Measurements from ENCODE around the gene STRAP. TPM values are rescaled to one million over a fixed set of nuclear protein-coding genes. Genes with fewer than 3 reads are reported as not detected.

STRAP gene
- total and polyA plus RNA-seq, 2 donors from 2014 or later = 85.9 to 99.1 TPM

GRCh38 chr12:15837141-15837790 is 44.9 kb upstream of the STRAP start:
- FAIRE-seq (no peak), DNase-seq (no peak)
- Histone ChIP-seq H3K9ac (ENCODE audit: low read length in 3 of 3) (no peak overlapping the region), H3K36me3 (ENCODE audit: control insufficient read depth in 2 of 3, insufficient read depth in 3 of 3, low read length in 3 of 3) (no peaks in the 10 kb centered on the region), H3K4me1 (ENCODE audit: control insufficient read depth in 2 of 3, insufficient read depth in 2 of 3, low read depth in 1 of 3, low read length in 3 of 3) (peaks cover 0 to 2% (median 0%) of the 10 kb centered on the region in 3 donors), H3K4me3 (ENCODE audit: low read length in 3 of 3) (no peak overlapping the region), H3K27ac (ENCODE audit: low read depth in 2 of 2, low read length in 2 of 2) (no peak overlapping the region), H3K27me3 (ENCODE audit: control insufficient read depth, insufficient read depth, low read length) (no peaks in the 10 kb centered on the region), H3K9me3 (ENCODE audit: control insufficient read depth in 2 of 3, insufficient read depth in 1 of 3, low read length in 3 of 3) (no peaks in the 10 kb centered on the region)
- no peak for TF ChIP-seq CTCF (IDR thresholded peaks at IDR 0.05; ENCODE audit: borderline replicate concordance, extremely low read depth, insufficient read depth)
- intact Hi-C loops (cut with DNase I) = no loop called here

- no peak overlapping the region for H3K9ac ChIP-seq (ENCODE audit: low read length in 3 of 3)
These were observed 43.1 kb upstream of the STRAP start for GRCh38 chr12:15839041-15839440.

GRCh38 chr12:15839682-15840081 is 42.5 kb upstream of the STRAP start:
- TF ChIP-seq CTCF (IDR thresholded peaks at IDR 0.05; ENCODE audit: borderline replicate concordance, extremely low read depth, insufficient read depth) = no peak
- H3K27ac ChIP-seq (ENCODE audit: low read depth in 2 of 2, low read length in 2 of 2) = no peak overlapping the region
- intact Hi-C loops (cut with DNase I) = no loop called here
- peaks cover 0 to 2% (median 0%) of the 10 kb centered on the region in 3 donors for H3K4me1 ChIP-seq (ENCODE audit: control insufficient read depth in 2 of 3, insufficient read depth in 2 of 3, low read depth in 1 of 3, low read length in 3 of 3)
- no peaks in the 10 kb centered on the region for H3K36me3 ChIP-seq (ENCODE audit: control insufficient read depth in 2 of 3, insufficient read depth in 3 of 3, low read length in 3 of 3)
- H3K9ac ChIP-seq (ENCODE audit: low read length in 3 of 3) = no peak overlapping the region
- no peak overlapping the region for H3K4me3 ChIP-seq (ENCODE audit: low read length in 3 of 3)
- DNase-seq (no peak), FAIRE-seq (no peak)
- no peaks in the 10 kb centered on the region for H3K27me3 ChIP-seq (ENCODE audit: control insufficient read depth, insufficient read depth, low read length)
- no peaks in the 10 kb centered on the region for H3K9me3 ChIP-seq (ENCODE audit: control insufficient read depth in 2 of 3, insufficient read depth in 1 of 3, low read length in 3 of 3)

More at GRCh38 chr12:15839041-15839440, 43.1 kb upstream of the STRAP start:
- no peaks in the 10 kb centered on the region for H3K36me3 ChIP-seq (ENCODE audit: control insufficient read depth in 2 of 3, insufficient read depth in 3 of 3, low read length in 3 of 3)
- intact Hi-C loops (cut with DNase I) = no loop called here
- no peak for TF ChIP-seq CTCF (IDR thresholded peaks at IDR 0.05; ENCODE audit: borderline replicate concordance, extremely low read depth, insufficient read depth)
- no peaks in the 10 kb centered on the region for H3K27me3 ChIP-seq (ENCODE audit: control insufficient read depth, insufficient read depth, low read length)
- no peak overlapping the region for H3K27ac ChIP-seq (ENCODE audit: low read depth in 2 of 2, low read length in 2 of 2)
- no peak for FAIRE-seq
- peaks cover 0 to 2% (median 0%) of the 10 kb centered on the region in 3 donors for H3K4me1 ChIP-seq (ENCODE audit: control insufficient read depth in 2 of 3, insufficient read depth in 2 of 3, low read depth in 1 of 3, low read length in 3 of 3)
- H3K9me3 ChIP-seq (ENCODE audit: control insufficient read depth in 2 of 3, insufficient read depth in 1 of 3, low read length in 3 of 3) = no peaks in the 10 kb centered on the region
- no peak for DNase-seq
- no peak overlapping the region for H3K4me3 ChIP-seq (ENCODE audit: low read length in 3 of 3)

Measured in kidney (tissue), 14 donors.